KOPT-K1 (cell line): ENCODE results near the gene RNGTT.
"Not testable (repeated sequence)": the region's sequence is repeated elsewhere in the genome, so short reads cannot be mapped to it uniquely, and the experiment has no call there.

Experiments used
- H3K27ac ChIP-seq: fragments of 200-600 bp; sonication (generic); 2 replicates; pipeline ENCODE4 v1.5.1; 2016; ENCODE audit warnings: antibody characterized with exemption, mild to moderate bottlenecking, low read depth, low read length; ENCODE audit not compliant: poor library complexity, severe bottlenecking
- H3K36me3 ChIP-seq: fragments of 200-600 bp; sonication (generic); 2 replicates; pipeline ENCODE4 v1.5.1; 2017; ENCODE audit warnings: antibody characterized with exemption, mild to moderate bottlenecking, low read length, moderate library complexity; ENCODE audit not compliant: insufficient read depth
- H3K9me3 ChIP-seq: fragments of 200-600 bp; sonication (generic); 2 replicates; pipeline ENCODE4 v1.5.1; 2017; ENCODE audit warnings: antibody characterized with exemption, low read length, mild to moderate bottlenecking; ENCODE audit not compliant: insufficient read depth, poor library complexity, severe bottlenecking

Gene RNGTT

GRCh38 chr6:88840796-88841539 is 122.5 kb downstream of the RNGTT start:
- Histone ChIP-seq H3K36me3 (peaks cover 45% of the 10 kb centered on the region), H3K27ac (no peak overlapping the region), H3K9me3 (peaks cover 11% of the 10 kb centered on the region)

- Histone ChIP-seq H3K27ac (no peak overlapping the region), H3K36me3 (peaks cover 40% of the 10 kb centered on the region), H3K9me3 (peaks cover 17% of the 10 kb centered on the region)
Measured at GRCh38 chr6:88840289-88840688, 123.1 kb downstream of the RNGTT start.

GRCh38 chr6:88839280-88839679 is 124.1 kb downstream of the RNGTT start:
- Histone ChIP-seq H3K9me3 (peaks cover 24% of the 10 kb centered on the region), H3K36me3 (peaks cover 36% of the 10 kb centered on the region), H3K27ac (no peak overlapping the region)

- Histone ChIP-seq H3K36me3 (peaks cover 16% of the 10 kb centered on the region), H3K27ac (no peak overlapping the region), H3K9me3 (peaks cover 55% of the 10 kb centered on the region)
Measured at GRCh38 chr6:88835210-88835609, 128.2 kb downstream of the RNGTT start.

- H3K9me3 ChIP-seq = peaks cover 55% of the 10 kb centered on the region
- peaks cover 17% of the 10 kb centered on the region for H3K36me3 ChIP-seq
- not testable (repeated sequence) for H3K27ac ChIP-seq
Measured at GRCh38 chr6:88833071-88833470, 130.3 kb downstream of the RNGTT start.

- not testable (repeated sequence) for H3K27ac ChIP-seq
- Histone ChIP-seq H3K36me3 (peaks cover 10% of the 10 kb centered on the region; the same call in 1 of the 2 replicates), H3K9me3 (peaks cover 19% of the 10 kb centered on the region)
Measured at GRCh38 chr6:88827599-88827998, 135.8 kb downstream of the RNGTT start.

- Histone ChIP-seq H3K9me3 (peaks cover 1% of the 10 kb centered on the region), H3K27ac (no peak overlapping the region), H3K36me3 (peaks cover 10% of the 10 kb centered on the region; the same call in 1 of the 2 replicates)
Measured at GRCh38 chr6:88825856-88826255, 137.6 kb downstream of the RNGTT start.

- peaks cover 10% of the 10 kb centered on the region; the same call in 1 of the 2 replicates for H3K36me3 ChIP-seq
- no peak overlapping the region for H3K27ac ChIP-seq
- H3K9me3 ChIP-seq = no peaks in the 10 kb centered on the region
Measured at GRCh38 chr6:88823998-88824397, 139.4 kb downstream of the RNGTT start.

- H3K27ac ChIP-seq = no peak overlapping the region
- H3K9me3 ChIP-seq = no peaks in the 10 kb centered on the region
- H3K36me3 ChIP-seq = no peaks in the 10 kb centered on the region
Measured at GRCh38 chr6:88815491-88815890, 147.9 kb downstream of the RNGTT start.

GRCh38 chr6:88814909-88815308 is 148.5 kb downstream of the RNGTT start:
- Histone ChIP-seq H3K27ac (no peak overlapping the region), H3K36me3 (no peaks in the 10 kb centered on the region), H3K9me3 (no peaks in the 10 kb centered on the region)

- no peaks in the 10 kb centered on the region for H3K36me3 ChIP-seq
- H3K27ac ChIP-seq = no peak overlapping the region
- H3K9me3 ChIP-seq = no peaks in the 10 kb centered on the region
Measured at GRCh38 chr6:88813045-88813444, 150.4 kb downstream of the RNGTT start.

GRCh38 chr6:88810701-88811100 is 152.7 kb downstream of the RNGTT start:
- Histone ChIP-seq H3K9me3 (peaks cover 11% of the 10 kb centered on the region), H3K36me3 (peaks cover 8% of the 10 kb centered on the region; the same call in 1 of the 2 replicates)

GRCh38 chr6:88810089-88810488 is 153.3 kb downstream of the RNGTT start:
- Histone ChIP-seq H3K9me3 (peaks cover 11% of the 10 kb centered on the region), H3K27ac (no peak overlapping the region), H3K36me3 (peaks cover 8% of the 10 kb centered on the region; the same call in 1 of the 2 replicates)

More at GRCh38 chr6:88810701-88811100, 152.7 kb downstream of the RNGTT start:
- no peak overlapping the region for H3K27ac ChIP-seq

GRCh38 chr6:88808381-88808780 is 155.0 kb downstream of the RNGTT start:
- Histone ChIP-seq H3K9me3 (peaks cover 11% of the 10 kb centered on the region), H3K36me3 (peaks cover 8% of the 10 kb centered on the region; the same call in 1 of the 2 replicates), H3K27ac (no peak overlapping the region)

- Histone ChIP-seq H3K36me3 (peaks cover 8% of the 10 kb centered on the region; the same call in 1 of the 2 replicates), H3K9me3 (peaks cover 11% of the 10 kb centered on the region), H3K27ac (no peak overlapping the region)
Measured at GRCh38 chr6:88807622-88808021, 155.8 kb downstream of the RNGTT start.

- Histone ChIP-seq H3K27ac (no peak overlapping the region), H3K9me3 (peaks cover 11% of the 10 kb centered on the region), H3K36me3 (peaks cover 8% of the 10 kb centered on the region; the same call in 1 of the 2 replicates)
Measured at GRCh38 chr6:88806728-88807127, 156.7 kb downstream of the RNGTT start.
